ENCODE measurements around the gene SMARCD3.

DNA sequence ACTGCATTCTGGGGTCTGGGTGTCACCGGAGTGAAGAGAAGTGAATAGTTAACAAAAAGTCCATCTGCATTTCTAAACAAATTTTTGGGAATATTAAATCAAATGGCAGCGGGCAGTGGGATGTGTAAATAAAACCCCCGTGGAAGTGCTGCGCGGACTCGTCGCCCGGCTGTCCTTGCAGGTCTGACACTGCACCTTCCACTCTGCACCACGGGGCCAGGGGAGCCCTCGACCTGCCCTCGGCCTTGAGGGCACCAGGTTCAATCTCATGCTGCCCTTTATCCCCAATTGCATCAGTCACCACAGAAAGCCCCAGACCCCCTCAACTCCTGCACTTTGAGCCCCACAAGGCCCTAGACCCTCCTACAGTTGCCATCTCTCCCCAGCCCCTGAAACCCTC, 6.4 kb upstream of the SMARCD3 start:
- TF ChIP-seq CTCF (IDR thresholded peaks at IDR 0.05) (no peak), POLR2A (IDR thresholded peaks at IDR 0.05) (no peak)

Measured in uterus (tissue), 2 donors.